Gastrocnemius medialis (tissue), 4 donors: ENCODE measurements around the gene MEIS1. TPM values are rescaled to one million over a fixed set of nuclear protein-coding genes. Genes with fewer than 3 reads are reported as not detected.

Source experiments
- ATAC-seq, 2 donors: fragments of 150-250 bp; one replicate each; pipeline ENCODE4 v1.9.1; 2016
- DNase-seq, 2 donors: peaks; one replicate each; pipeline ENCODE4 v3.0.0-alpha.2; 2019
- H3K27ac ChIP-seq, 4 donors: fragments of 200-600 bp; sonication (generic); 1 replicate in 1 of 4; 2 replicates in 3 of 4; pipeline ENCODE4 v1.5.1; 2016 to 2018; ENCODE audit warnings: mild to moderate bottlenecking in 2 of 4, moderate library complexity in 1 of 4
- H3K27me3 ChIP-seq, 3 donors: fragments of 200-600 bp; sonication (generic) in 2 of 3; 1 replicate in 1 of 3; 2 replicates in 2 of 3; pipeline versions ENCODE4 v1.5.1 to v1.6.0; 2016 to 2019; ENCODE audit warnings: mild to moderate bottlenecking in 1 of 3, moderate library complexity in 1 of 3
- H3K36me3 ChIP-seq, 2 donors: fragments of 200-600 bp; sonication (generic) in 1 of 2; one replicate each; pipeline ENCODE4 v1.5.1; 2017 to 2018
- H3K4me1 ChIP-seq, 2 donors: fragments of 200-600 bp; sonication (generic) in 1 of 2; one replicate each; pipeline ENCODE4 v1.5.1; 2016 to 2017; ENCODE audit warnings: mild to moderate bottlenecking in 2 of 2
- H3K4me3 ChIP-seq, 4 donors: fragments of 200-600 bp; sonication (generic) in 3 of 4; 1 replicate in 1 of 4; 2 replicates in 3 of 4; pipeline ENCODE4 v1.5.1; 2016 to 2019; ENCODE audit warnings: mild to moderate bottlenecking in 2 of 4
- H3K9me3 ChIP-seq, 3 donors: fragments of 200-600 bp; sonication (generic) in 2 of 3; 1 replicate in 1 of 3; 2 replicates in 2 of 3; pipeline ENCODE4 v1.5.1; 2016 to 2019
- POLR2A ChIP-seq, 2 donors: fragments of 450-650 bp; IDR thresholded peaks; one replicate each; pipeline ENCODE4 v1.6.1; 2017; ENCODE audit warnings: antibody characterized with exemption in 2 of 2, mild to moderate bottlenecking in 2 of 2, moderate library complexity in 2 of 2
- in situ Hi-C, 4 donors: fragments of 200-750 bp; cut with MboI; loops; one replicate each; pipeline versions ENCODE4 v1.15.0 to v1.8.0; 2017; ENCODE audit warnings: low sequenced_read_pairs in 4 of 4
- intact Hi-C: fragments of 100-400 bp; cut with DNase I; formaldehyde crosslinking; loops from one replicate; pipeline ENCODE4 v1.15.1; 2023; ENCODE audit warnings: low total_unique reads
- total RNA-seq, 4 donors: library from RNA; depleted of rRNA; stranded (reverse); fragments of >200 nt; gene quantifications; one replicate each; pipeline versions ENCODE4 v1.1.0 to v1.2.3, GENCODE V29; 2016
- TF ChIP-seq, protein P1 (sequence below), 5 experiments: fragments of 450-650 bp in 3 of 5; fragments of 200-600 bp in 2 of 5; sonication (generic) in 2 of 5; IDR thresholded peaks in 4 of 5; conservative IDR thresholded peaks in 1 of 5; 1 replicate in 4 of 5; 2 replicates in 1 of 5; pipeline ENCODE4 v1.5.1; 2016 to 2019; ENCODE audit warnings: antibody characterized with exemption in 5 of 5, mild to moderate bottlenecking in 3 of 5, moderate library complexity in 3 of 5

The MEIS1 gene
- total RNA-seq, 4 donors from 2014 or later = 1.3 to 8.2 (median 2.0) TPM

DNA sequence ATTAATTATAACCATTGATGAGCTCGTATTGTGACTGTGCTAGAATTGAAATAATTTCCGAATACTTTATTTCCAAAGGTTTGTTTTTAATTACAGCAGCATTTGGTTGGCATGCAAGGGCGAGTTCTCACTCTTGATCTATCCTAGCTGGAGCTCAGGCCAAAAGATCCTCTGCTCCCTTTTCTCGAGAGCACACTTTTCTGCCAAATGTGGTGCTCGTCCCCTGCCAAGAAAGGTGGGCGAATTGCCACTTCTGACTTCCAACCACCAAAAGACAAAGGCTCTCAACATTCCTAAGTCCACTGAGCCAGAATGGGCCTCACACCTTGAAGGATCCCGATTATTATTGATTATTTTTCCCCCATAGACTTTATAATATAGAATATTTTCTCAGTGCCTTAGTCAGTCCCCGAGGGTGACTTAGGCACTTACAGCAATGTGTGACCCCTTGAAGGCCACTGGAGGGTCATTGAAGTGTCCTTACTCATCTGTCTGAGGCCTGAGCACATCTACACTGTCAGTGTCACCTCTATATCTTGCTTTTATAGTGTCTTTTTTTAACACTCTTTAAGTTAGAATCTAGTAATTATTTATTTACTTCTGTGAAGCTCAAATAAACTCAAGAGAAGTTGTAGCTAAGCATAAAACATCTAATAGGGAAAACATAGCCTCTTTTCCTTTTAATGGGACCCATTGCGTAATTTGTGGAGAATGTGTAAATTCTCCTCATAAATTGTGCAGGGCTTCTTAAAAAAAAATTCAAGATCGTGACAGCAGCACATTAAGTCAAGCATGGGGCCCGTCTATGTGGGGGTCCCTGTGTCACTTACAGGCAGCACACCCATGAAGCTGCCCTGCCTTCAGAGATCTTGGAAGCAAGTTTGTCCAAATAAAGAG lies 98.3 kb downstream of the MEIS1 start:
- TF ChIP-seq POLR2A (IDR thresholded peaks at IDR 0.05) = no peak
- TF ChIP-seq, protein P1, sequence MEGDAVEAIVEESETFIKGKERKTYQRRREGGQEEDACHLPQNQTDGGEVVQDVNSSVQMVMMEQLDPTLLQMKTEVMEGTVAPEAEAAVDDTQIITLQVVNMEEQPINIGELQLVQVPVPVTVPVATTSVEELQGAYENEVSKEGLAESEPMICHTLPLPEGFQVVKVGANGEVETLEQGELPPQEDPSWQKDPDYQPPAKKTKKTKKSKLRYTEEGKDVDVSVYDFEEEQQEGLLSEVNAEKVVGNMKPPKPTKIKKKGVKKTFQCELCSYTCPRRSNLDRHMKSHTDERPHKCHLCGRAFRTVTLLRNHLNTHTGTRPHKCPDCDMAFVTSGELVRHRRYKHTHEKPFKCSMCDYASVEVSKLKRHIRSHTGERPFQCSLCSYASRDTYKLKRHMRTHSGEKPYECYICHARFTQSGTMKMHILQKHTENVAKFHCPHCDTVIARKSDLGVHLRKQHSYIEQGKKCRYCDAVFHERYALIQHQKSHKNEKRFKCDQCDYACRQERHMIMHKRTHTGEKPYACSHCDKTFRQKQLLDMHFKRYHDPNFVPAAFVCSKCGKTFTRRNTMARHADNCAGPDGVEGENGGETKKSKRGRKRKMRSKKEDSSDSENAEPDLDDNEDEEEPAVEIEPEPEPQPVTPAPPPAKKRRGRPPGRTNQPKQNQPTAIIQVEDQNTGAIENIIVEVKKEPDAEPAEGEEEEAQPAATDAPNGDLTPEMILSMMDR (IDR thresholded peaks at IDR 0.05 in 4 of 5, conservative IDR thresholded peaks at IDR 0.05 in 1 of 5) = no peak
- Histone ChIP-seq H3K27ac (no peak overlapping the region), H3K9me3 (no peaks in the 10 kb centered on the region), H3K36me3 (no peaks in the 10 kb centered on the region), H3K4me3 (no peak overlapping the region), H3K27me3 (no peaks in the 10 kb centered on the region), H3K4me1 (no peaks in the 10 kb centered on the region)
- in situ Hi-C loops = no loop called here
- intact Hi-C loops = no loop called here
- DNase-seq (no peak), ATAC-seq (no peak)

- intact Hi-C loops = no loop called here
- no peaks in the 10 kb centered on the region for H3K9me3 ChIP-seq
- H3K36me3 ChIP-seq = no peaks in the 10 kb centered on the region
- no peaks in the 10 kb centered on the region for H3K4me1 ChIP-seq
- no peaks in the 10 kb centered on the region for H3K27me3 ChIP-seq
- no peak overlapping the region for H3K4me3 ChIP-seq
- H3K27ac ChIP-seq = no peak overlapping the region
- ATAC-seq (no peak), DNase-seq (no peak)
- TF ChIP-seq, protein P1 (IDR thresholded peaks at IDR 0.05 in 4 of 5, conservative IDR thresholded peaks at IDR 0.05 in 1 of 5) = no peak
- no peak for TF ChIP-seq POLR2A (IDR thresholded peaks at IDR 0.05)
- in situ Hi-C loops = no loop called here
Observed at GRCh38 chr2:66534461-66534860, 99.5 kb downstream of the MEIS1 start.

GRCh38 chr2:66535574-66536289 lies 100.8 kb downstream of the MEIS1 start:
- in situ Hi-C loops = no loop called here
- H3K4me3 ChIP-seq = no peak overlapping the region
- ATAC-seq (no peak), DNase-seq (no peak)
- no peaks in the 10 kb centered on the region for H3K9me3 ChIP-seq
- no peaks in the 10 kb centered on the region for H3K27me3 ChIP-seq
- no peak overlapping the region for H3K27ac ChIP-seq
- intact Hi-C loops = no loop called here
- no peaks in the 10 kb centered on the region for H3K4me1 ChIP-seq
- no peak for TF ChIP-seq POLR2A (IDR thresholded peaks at IDR 0.05)
- TF ChIP-seq, protein P1 (IDR thresholded peaks at IDR 0.05 in 4 of 5, conservative IDR thresholded peaks at IDR 0.05 in 1 of 5) = no peak
- H3K36me3 ChIP-seq = no peaks in the 10 kb centered on the region

DNA sequence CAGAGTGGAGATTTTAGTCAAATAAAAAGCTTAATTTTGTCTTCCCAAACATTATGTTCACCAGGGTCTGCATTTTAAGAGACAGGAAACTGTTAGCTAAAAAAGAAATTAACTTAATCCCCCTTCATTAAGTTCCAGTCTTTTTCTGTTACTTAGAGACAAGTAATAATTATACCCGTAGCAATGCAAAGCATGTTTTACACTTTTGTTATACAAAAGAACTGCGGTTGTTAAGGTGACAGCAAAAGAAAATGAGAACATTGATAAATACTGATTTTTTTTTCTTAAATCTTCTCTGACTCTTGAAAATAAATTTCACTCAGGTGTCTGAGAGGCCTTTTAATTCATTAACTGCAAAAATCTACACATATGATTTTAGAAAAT lies 101.4 kb downstream of the MEIS1 start:
- in situ Hi-C loops = no loop called here
- no peaks in the 10 kb centered on the region for H3K36me3 ChIP-seq
- DNase-seq (no peak), ATAC-seq (no peak)
- no peaks in the 10 kb centered on the region for H3K4me1 ChIP-seq
- no peak for TF ChIP-seq POLR2A (IDR thresholded peaks at IDR 0.05)
- TF ChIP-seq, protein P1 (IDR thresholded peaks at IDR 0.05 in 4 of 5, conservative IDR thresholded peaks at IDR 0.05 in 1 of 5) = no peak
- no peak overlapping the region for H3K4me3 ChIP-seq
- intact Hi-C loops = no loop called here
- no peaks in the 10 kb centered on the region for H3K27me3 ChIP-seq
- H3K9me3 ChIP-seq = no peaks in the 10 kb centered on the region
- no peak overlapping the region for H3K27ac ChIP-seq
